Neuronal stem cell (in vitro differentiated cells): ENCODE measurements around the gene RGSL1.
"Not testable (repeated sequence)": the region's sequence is repeated elsewhere in the genome, so short reads cannot be mapped to it uniquely, and the experiment has no call there.

ENCODE experiments used
- DNase-seq: peaks from one replicate; pipeline ENCODE4 v3.0.0-alpha.2; 2013; ENCODE audit warnings: low spot score
- H2AFZ ChIP-seq: one replicate; pipeline ENCODE4 v1.6.1; 2013; ENCODE audit warnings: mild to moderate bottlenecking, low read length, inconsistent platforms
- H2AK5ac ChIP-seq: 2 replicates; pipeline ENCODE4 v1.6.1; 2013; ENCODE audit warnings: low read depth, mild to moderate bottlenecking, inconsistent platforms, low read length, moderate library complexity, mixed read lengths
- H2BK120ac ChIP-seq: 2 replicates; pipeline ENCODE4 v1.6.1; 2013; ENCODE audit warnings: low read depth, mild to moderate bottlenecking, inconsistent platforms, low read length, moderate library complexity, mixed read lengths
- H2BK12ac ChIP-seq: one replicate; pipeline ENCODE4 v1.6.1; 2013; ENCODE audit warnings: low read length, inconsistent platforms
- H2BK15ac ChIP-seq: 2 replicates; pipeline ENCODE4 v1.6.1; 2013; ENCODE audit warnings: mild to moderate bottlenecking, low read length, inconsistent platforms, mixed read lengths
- H2BK5ac ChIP-seq: one replicate; pipeline ENCODE4 v1.6.1; 2013; ENCODE audit warnings: inconsistent platforms, mild to moderate bottlenecking, low read length, moderate library complexity
- H3K14ac ChIP-seq: one replicate; pipeline ENCODE4 v1.6.1; 2013; ENCODE audit warnings: low read length, inconsistent platforms
- H3K18ac ChIP-seq: 2 replicates; pipeline ENCODE4 v1.6.1; 2013; ENCODE audit warnings: low read length, inconsistent platforms
- H3K23ac ChIP-seq: 2 replicates; pipeline ENCODE4 v1.6.1; 2013; ENCODE audit warnings: low read depth, mild to moderate bottlenecking, mixed read lengths, low read length, inconsistent platforms; ENCODE audit not compliant: poor library complexity
- H3K27ac ChIP-seq: replicated peaks from 3 replicates; pipeline ENCODE4 v1.5.1; 2013; ENCODE audit warnings: low read length, inconsistent platforms
- H3K27me3 ChIP-seq, 3 experiments: 2 replicates each; pipeline ENCODE4 v1.6.1; 2013; ENCODE audit warnings: low read length in 3 of 3, mild to moderate bottlenecking in 2 of 3, inconsistent platforms in 1 of 3, low read depth in 1 of 3, mixed read lengths in 1 of 3, moderate library complexity in 1 of 3; ENCODE audit not compliant: control insufficient read depth in 3 of 3, insufficient read depth in 3 of 3
- H3K36me3 ChIP-seq, 2 donors: replicated peaks in 1 of 2; 2 replicates each; pipeline ENCODE4 v1.6.1; 2013; ENCODE audit warnings: low read length in 2 of 2; ENCODE audit not compliant: control insufficient read depth in 2 of 2, insufficient read depth in 2 of 2
- H3K4ac ChIP-seq: 2 replicates; pipeline ENCODE4 v1.6.1; 2013; ENCODE audit warnings: inconsistent platforms, mild to moderate bottlenecking, low read length, moderate library complexity
- H3K4me1 ChIP-seq, 2 donors: 1 replicate in 1 of 2; 2 replicates in 1 of 2; pipeline ENCODE4 v1.6.1; 2013; ENCODE audit warnings: low read length in 2 of 2, low read depth in 1 of 2; ENCODE audit not compliant: control insufficient read depth in 2 of 2, insufficient read depth in 1 of 2
- H3K4me2 ChIP-seq: one replicate; pipeline ENCODE4 v1.6.1; 2013; ENCODE audit warnings: mild to moderate bottlenecking, low read length, inconsistent platforms; ENCODE audit not compliant: insufficient read depth, poor library complexity, severe bottlenecking
- H3K4me3 ChIP-seq, 2 donors: 2 replicates each; pipeline ENCODE4 v1.5.1; 2013; ENCODE audit warnings: low read length in 2 of 2, mild to moderate bottlenecking in 2 of 2, inconsistent platforms in 1 of 2, moderate library complexity in 1 of 2
- H3K79me1 ChIP-seq: one replicate; pipeline ENCODE4 v1.6.1; 2013; ENCODE audit warnings: low read depth, mild to moderate bottlenecking, inconsistent platforms, low read length, moderate library complexity
- H3K9ac ChIP-seq: one replicate; pipeline ENCODE4 v1.6.1; 2013; ENCODE audit warnings: mild to moderate bottlenecking, low read depth, low read length, inconsistent platforms; ENCODE audit not compliant: poor library complexity
- H3K9me3 ChIP-seq, 2 donors: replicated peaks in 1 of 2; 2 replicates each; pipeline versions ENCODE3 to v1.6.1; 2013; ENCODE audit warnings: low read length in 2 of 2, mild to moderate bottlenecking in 2 of 2, inconsistent platforms in 1 of 2, low read depth in 1 of 2, mixed read lengths in 1 of 2, moderate library complexity in 1 of 2; ENCODE audit not compliant: control insufficient read depth in 2 of 2, insufficient read depth in 1 of 2
- H4K8ac ChIP-seq: one replicate; pipeline ENCODE4 v1.6.1; 2013; ENCODE audit warnings: low read depth, mild to moderate bottlenecking, inconsistent platforms, low read length, moderate library complexity
- H4K91ac ChIP-seq: one replicate; pipeline ENCODE4 v1.6.1; 2013; ENCODE audit warnings: low read length, low read depth, mild to moderate bottlenecking, inconsistent platforms; ENCODE audit not compliant: poor library complexity
- WGBS, 2 donors: extraction: QIAGEN DNeasy Blood & Tissue Kit; methylation state at CpG; one replicate each; pipeline ENCODE4 v1.1.7; 2013; ENCODE audit warnings: missing lambda C conversion rate in 2 of 2, mixed read lengths in 1 of 2; ENCODE audit not compliant: insufficient read length in 2 of 2, insufficient replicate concordance in 1 of 2; ENCODE audit errors: extremely low coverage in 2 of 2; 5-methylcytosine and 5-hydroxymethylcytosine counted together

RGSL1 gene

DNA sequence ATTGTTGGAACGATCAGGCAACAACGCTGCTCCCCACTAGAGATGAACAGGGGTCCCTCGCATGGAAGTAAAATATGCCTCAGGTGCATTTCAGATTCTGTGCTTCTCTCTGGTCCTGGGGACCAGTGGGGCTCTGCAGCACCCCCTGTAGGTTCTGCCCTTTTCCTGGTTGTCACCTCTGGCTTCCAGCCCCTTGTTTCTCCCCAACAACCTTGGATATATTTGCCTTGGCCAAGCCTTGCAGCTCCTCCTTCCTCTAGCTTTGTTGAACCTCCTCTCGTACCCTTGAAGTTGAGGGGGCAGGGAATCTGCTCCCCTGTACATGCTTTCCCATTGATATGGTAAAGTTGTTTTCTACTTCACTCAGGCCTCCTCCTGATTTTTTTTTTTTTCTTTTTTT, 5.4 kb upstream of the RGSL1 start:
- H2AFZ ChIP-seq, result no peak overlapping the region
- no peak overlapping the region for H4K91ac ChIP-seq
- no peak overlapping the region for H2BK12ac ChIP-seq
- H3K36me3 ChIP-seq, result no peaks in the 10 kb centered on the region
- H3K14ac ChIP-seq, result no peak overlapping the region
- DNase-seq, result no peak
- H3K4me3 ChIP-seq, result no peak overlapping the region
- peaks cover 0 to 2% of the 10 kb centered on the region in 2 donors for H3K4me1 ChIP-seq
- H3K27ac ChIP-seq, result no peak overlapping the region
- no peak overlapping the region for H2AK5ac ChIP-seq
- H3K27me3 ChIP-seq, result no peaks in the 10 kb centered on the region
- no peaks in the 10 kb centered on the region for H3K79me1 ChIP-seq
- H2BK120ac ChIP-seq, result no peak overlapping the region
- H3K9me3 ChIP-seq, result no peaks in the 10 kb centered on the region
- H2BK15ac ChIP-seq, result no peak overlapping the region
- no peak overlapping the region for H3K4ac ChIP-seq
- peak overlapping the region; percentile 12 for H3K9ac ChIP-seq
- no CpG with 5 or more reads among the region's 4 CpGs for WGBS, 2 donors
- peak overlapping the region; percentile 50 for H2BK5ac ChIP-seq
- no peak overlapping the region for H3K18ac ChIP-seq
- H4K8ac ChIP-seq, result no peak overlapping the region
- no peak overlapping the region for H3K23ac ChIP-seq
- H3K4me2 ChIP-seq, result no peak overlapping the region

DNA sequence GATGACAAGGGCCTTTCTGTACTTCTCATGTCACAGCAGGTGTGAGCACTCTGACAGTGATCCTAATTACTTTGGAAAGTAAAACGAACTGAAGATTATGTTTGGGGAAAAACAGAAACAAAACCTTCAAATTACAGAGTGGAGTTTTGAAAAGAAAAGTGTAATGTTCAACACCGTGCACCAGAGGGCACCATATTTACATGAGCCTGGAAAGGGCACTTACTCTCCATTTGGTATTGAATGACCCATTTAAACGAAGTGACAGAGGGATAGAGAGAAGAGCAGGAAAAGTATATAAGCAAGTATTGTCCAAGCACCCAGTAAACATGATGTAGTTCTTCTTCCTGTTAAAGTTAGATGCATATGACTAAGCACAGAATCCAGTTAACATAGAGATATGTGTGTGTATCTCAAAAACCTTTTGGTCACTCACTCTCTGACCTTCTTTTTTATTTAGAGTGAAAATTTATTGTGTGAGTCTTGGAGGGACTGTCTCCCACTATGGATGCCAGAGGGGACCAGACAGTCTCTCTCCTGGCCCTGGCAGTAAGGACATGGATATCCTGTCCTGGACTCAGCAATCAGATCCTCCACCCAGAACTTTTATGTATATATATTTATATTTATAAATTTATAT, 3.8 kb upstream of the RGSL1 start:
- Histone ChIP-seq H3K4me1 (peaks cover 0 to 2% of the 10 kb centered on the region in 2 donors), H3K23ac (no peak overlapping the region), H3K14ac (no peak overlapping the region), H3K4ac (no peak overlapping the region), H3K27me3 (no peaks in the 10 kb centered on the region), H2BK15ac (no peak overlapping the region), H3K27ac (no peak overlapping the region), H3K4me2 (no peak overlapping the region), H3K36me3 (no peaks in the 10 kb centered on the region), H2AK5ac (no peak overlapping the region), H3K9me3 (no peaks in the 10 kb centered on the region), H3K18ac (no peak overlapping the region), H3K4me3 (no peak overlapping the region), H2BK5ac (no peak overlapping the region), H2BK12ac (no peak overlapping the region), H4K8ac (no peak overlapping the region), H4K91ac (no peak overlapping the region), H2AFZ (no peak overlapping the region), H3K9ac (no peak overlapping the region), H2BK120ac (no peak overlapping the region), H3K79me1 (no peaks in the 10 kb centered on the region)
- peak; percentile 18 for DNase-seq
- no CpG with 5 or more reads among the region's 3 CpGs for WGBS, 2 donors

GRCh38 chr1:182447124-182447523, 2.8 kb upstream of the RGSL1 start:
- not testable (repeated sequence) for H3K4ac ChIP-seq, H2AK5ac ChIP-seq, H2BK120ac ChIP-seq, H3K9me3 ChIP-seq, DNase-seq, H3K4me2 ChIP-seq, H3K36me3 ChIP-seq, H2AFZ ChIP-seq, H3K14ac ChIP-seq, H3K27ac ChIP-seq, H4K8ac ChIP-seq, H2BK12ac ChIP-seq, H4K91ac ChIP-seq, H3K4me3 ChIP-seq, H3K23ac ChIP-seq, H2BK5ac ChIP-seq, H3K18ac ChIP-seq, H2BK15ac ChIP-seq, H3K27me3 ChIP-seq, H3K79me1 ChIP-seq, H3K4me1 ChIP-seq, H3K9ac ChIP-seq
- WGBS, 2 donors, result no CpG with 5 or more reads among the region's 2 CpGs

DNA sequence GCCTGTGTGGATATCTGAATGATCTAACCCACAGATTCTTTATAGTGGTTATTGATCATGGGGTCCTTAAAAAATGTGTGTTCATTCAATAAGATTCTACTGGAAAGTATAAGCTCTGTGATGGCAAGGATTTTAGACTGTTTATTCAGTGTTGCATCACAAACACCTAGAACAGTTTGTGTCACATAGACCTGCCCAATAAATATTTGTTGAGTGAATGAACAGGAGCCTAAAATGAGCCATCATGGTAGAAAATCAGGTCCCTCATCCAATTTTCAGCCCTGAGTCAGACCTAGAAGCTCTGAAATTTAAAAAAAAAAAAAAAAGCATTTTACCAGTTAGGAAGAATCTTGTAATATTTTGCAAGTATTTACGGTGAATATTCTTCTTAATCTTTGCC, 2.3 kb upstream of the RGSL1 start:
- H3K14ac ChIP-seq, result no peak overlapping the region

More for the DNA sequence above, 2.3 kb upstream of the RGSL1 start:
- Histone ChIP-seq H2AK5ac (no peak overlapping the region), H3K27me3 (no peaks in the 10 kb centered on the region), H3K4me2 (no peak overlapping the region), H2BK120ac (no peak overlapping the region), H3K36me3 (no peaks in the 10 kb centered on the region), H2AFZ (no peak overlapping the region), H3K4me3 (no peak overlapping the region), H3K18ac (no peak overlapping the region), H4K91ac (no peak overlapping the region), H3K9ac (no peak overlapping the region), H3K9me3 (no peaks in the 10 kb centered on the region), H3K23ac (no peak overlapping the region), H3K79me1 (no peaks in the 10 kb centered on the region), H3K4ac (no peak overlapping the region), H2BK15ac (no peak overlapping the region), H3K27ac (no peak overlapping the region), H2BK5ac (no peak overlapping the region), H3K4me1 (peaks cover 0 to 2% of the 10 kb centered on the region in 2 donors), H4K8ac (no peak overlapping the region), H2BK12ac (no peak overlapping the region)
- WGBS, 2 donors, result no CpG with 5 or more reads among the region's 1 CpG
- DNase-seq, result no peak
